GM10266 (cell line): ENCODE measurements around the gene PTPRK.

Experiments
- DNase-seq: peaks from one replicate; pipeline ENCODE4 v3.0.0; 2012; ENCODE audit errors: extremely low spot score
- CTCF ChIP-seq: IDR thresholded peaks from 2 replicates; pipeline ENCODE4 v1.5.1; 2012; ENCODE audit warnings: mild to moderate bottlenecking, low read depth; ENCODE audit not compliant: control insufficient read depth, insufficient read depth; ENCODE audit errors: missing control alignments

PTPRK gene

GRCh38 chr6:127956260-127956888, 564.0 kb downstream of the PTPRK start:
- TF ChIP-seq CTCF, result no peak
- no peak for DNase-seq

- TF ChIP-seq CTCF, result no peak
- no peak for DNase-seq
Observed at GRCh38 chr6:127954082-127954481, 566.3 kb downstream of the PTPRK start.

- DNase-seq, result no peak
- no peak for TF ChIP-seq CTCF
Observed at GRCh38 chr6:127952831-127953230, 567.6 kb downstream of the PTPRK start.

GRCh38 chr6:127952176-127952575, 568.2 kb downstream of the PTPRK start:
- DNase-seq, result no peak
- TF ChIP-seq CTCF, result no peak

GRCh38 chr6:127951172-127951917, 569.1 kb downstream of the PTPRK start:
- TF ChIP-seq CTCF, result no peak
- no peak for DNase-seq

- no peak for DNase-seq
- TF ChIP-seq CTCF, result no peak
Observed at GRCh38 chr6:127950566-127951145, 569.7 kb downstream of the PTPRK start.

GRCh38 chr6:127949251-127949650, 571.1 kb downstream of the PTPRK start:
- DNase-seq, result no peak
- TF ChIP-seq CTCF, result no peak
